Tibial nerve (tissue), 4 donors: ENCODE measurements around the gene PDE2A. TPM values are rescaled to one million over a fixed set of nuclear protein-coding genes. Genes with fewer than 3 reads are reported as not detected.
A peak's percentile ranks its signal among the peaks of the same experiment; 100 is the strongest.

Source experiments
- DNase-seq, 2 donors: peaks; one replicate each; pipeline ENCODE4 v3.0.0-alpha.2; 2019; ENCODE audit warnings: low spot score in 2 of 2
- H3K27ac ChIP-seq, 4 donors: fragments of 200-600 bp; sonication (generic) in 3 of 4; one replicate each; pipeline ENCODE4 v1.5.1; 2017 to 2019; ENCODE audit warnings: mild to moderate bottlenecking in 1 of 4
- H3K27me3 ChIP-seq, 2 donors: fragments of 200-600 bp; sonication (generic) in 1 of 2; one replicate each; pipeline versions ENCODE4 v1.5.1 to v1.6.0; 2017 to 2019
- H3K36me3 ChIP-seq, 3 donors: fragments of 200-600 bp; sonication (generic); one replicate each; pipeline ENCODE4 v1.5.1; 2018 to 2019
- H3K4me1 ChIP-seq, 4 donors: fragments of 200-600 bp; sonication (generic) in 3 of 4; one replicate each; pipeline ENCODE4 v1.5.1; 2017 to 2019
- H3K4me3 ChIP-seq, 4 donors: fragments of 200-600 bp; sonication (generic) in 3 of 4; one replicate each; pipeline ENCODE4 v1.5.1; 2017 to 2019; ENCODE audit warnings: mild to moderate bottlenecking in 1 of 4, moderate library complexity in 1 of 4
- H3K9me3 ChIP-seq, 4 donors: fragments of 200-600 bp; sonication (generic) in 3 of 4; one replicate each; pipeline ENCODE4 v1.5.1; 2017 to 2019
- CTCF ChIP-seq, 5 experiments: fragments of 200-600 bp in 3 of 5; fragments of 450-650 bp in 2 of 5; sonication (generic) in 3 of 5; IDR thresholded peaks; one replicate each; pipeline ENCODE4 v1.5.1; 2016 to 2019; ENCODE audit warnings: antibody characterized with exemption in 5 of 5, mild to moderate bottlenecking in 3 of 5, moderate library complexity in 2 of 5
- EP300 ChIP-seq, 2 donors: sonication (generic); formaldehyde crosslinking; IDR thresholded peaks; one replicate each; pipeline ENCODE4 v1.6.1; 2017; ENCODE audit warnings: antibody characterized with exemption in 2 of 2, mild to moderate bottlenecking in 1 of 2
- POLR2A ChIP-seq, 2 donors: fragments of 450-650 bp; IDR thresholded peaks; one replicate each; pipeline ENCODE4 v1.6.1; 2017; ENCODE audit warnings: antibody characterized with exemption in 2 of 2, mild to moderate bottlenecking in 2 of 2, moderate library complexity in 2 of 2
- WGBS, 2 donors: methylation state at CpG; one replicate each; pipeline ENCODE4 v1.1.5; 2018; 5-methylcytosine and 5-hydroxymethylcytosine counted together
- total RNA-seq, 4 donors: library from RNA; depleted of rRNA; stranded (reverse); fragments of >200 nt; gene quantifications; one replicate each; pipeline ENCODE4 v1.1.0, GENCODE V29; 2016

PDE2A gene
- total RNA-seq, 4 donors from 2014 or later = 30.3 to 75.7 (median 43.1) TPM

- 53 to 71% methylated on average over 5 to 7 of the region's 7 CpGs for WGBS, 2 donors
- no peaks in the 10 kb centered on the region for H3K9me3 ChIP-seq
- TF ChIP-seq EP300 (IDR thresholded peaks at IDR 0.05) = no peak
- no peak for TF ChIP-seq CTCF (IDR thresholded peaks at IDR 0.05)
- no peak for TF ChIP-seq POLR2A (IDR thresholded peaks at IDR 0.05)
- DNase-seq = no peak
- peaks cover 0 to 11% (median 0%) of the 10 kb centered on the region in 4 donors for H3K4me1 ChIP-seq
- H3K27me3 ChIP-seq = peaks cover 0 to 25% of the 10 kb centered on the region in 2 donors
- H3K27ac ChIP-seq = no peak overlapping the region
- no peak overlapping the region for H3K4me3 ChIP-seq
- no peaks in the 10 kb centered on the region for H3K36me3 ChIP-seq
Observed at GRCh38 chr11:72634472-72635095, 39.6 kb downstream of the PDE2A start.

- Histone ChIP-seq H3K4me1 (peaks cover 0 to 11% (median 0%) of the 10 kb centered on the region in 4 donors), H3K9me3 (no peaks in the 10 kb centered on the region), H3K27me3 (peaks cover 0 to 19% of the 10 kb centered on the region in 2 donors), H3K27ac (no peak overlapping the region), H3K36me3 (no peaks in the 10 kb centered on the region), H3K4me3 (no peak overlapping the region)
- TF ChIP-seq CTCF (IDR thresholded peaks at IDR 0.05) (no peak), EP300 (IDR thresholded peaks at IDR 0.05) (no peak), POLR2A (IDR thresholded peaks at IDR 0.05) (no peak)
- WGBS, 2 donors = 78 to 84% methylated on average over 9 of the region's 9 CpGs
- DNase-seq = no peak
Observed at GRCh38 chr11:72634016-72634415, 40.2 kb downstream of the PDE2A start.

GRCh38 chr11:72633068-72633467, 41.2 kb downstream of the PDE2A start:
- Histone ChIP-seq H3K4me1 (peaks cover 0 to 11% (median 0%) of the 10 kb centered on the region in 4 donors), H3K27ac (no peak overlapping the region), H3K9me3 (no peaks in the 10 kb centered on the region), H3K4me3 (no peak overlapping the region), H3K36me3 (no peaks in the 10 kb centered on the region), H3K27me3 (peaks cover 0 to 13% of the 10 kb centered on the region in 2 donors)
- DNase-seq = no peak
- 65 to 83% methylated on average over 4 of the region's 4 CpGs for WGBS, 2 donors
- no peak for TF ChIP-seq CTCF (IDR thresholded peaks at IDR 0.05)
- TF ChIP-seq POLR2A (IDR thresholded peaks at IDR 0.05) = no peak
- TF ChIP-seq EP300 (IDR thresholded peaks at IDR 0.05) = no peak

- DNase-seq = no peak
- Histone ChIP-seq H3K4me1 (peaks cover 0 to 20% (median 0%) of the 10 kb centered on the region in 4 donors), H3K27me3 (peaks cover 0 to 3% of the 10 kb centered on the region in 2 donors), H3K36me3 (no peaks in the 10 kb centered on the region), H3K4me3 (no peak overlapping the region), H3K9me3 (no peaks in the 10 kb centered on the region), H3K27ac (peak overlapping the region in 1 of 4 donors; percentile 31)
- 68 to 69% methylated on average over 14 to 18 of the region's 18 CpGs for WGBS, 2 donors
- TF ChIP-seq EP300 (IDR thresholded peaks at IDR 0.05) (peak in 1 of 2 donors; percentile 61), CTCF (IDR thresholded peaks at IDR 0.05) (no peak), POLR2A (IDR thresholded peaks at IDR 0.05) (no peak)
Observed at GRCh38 chr11:72631806-72632731, 42.2 kb downstream of the PDE2A start.
